ENCODE data around the gene HTR1D.

HTR1D gene

DNA sequence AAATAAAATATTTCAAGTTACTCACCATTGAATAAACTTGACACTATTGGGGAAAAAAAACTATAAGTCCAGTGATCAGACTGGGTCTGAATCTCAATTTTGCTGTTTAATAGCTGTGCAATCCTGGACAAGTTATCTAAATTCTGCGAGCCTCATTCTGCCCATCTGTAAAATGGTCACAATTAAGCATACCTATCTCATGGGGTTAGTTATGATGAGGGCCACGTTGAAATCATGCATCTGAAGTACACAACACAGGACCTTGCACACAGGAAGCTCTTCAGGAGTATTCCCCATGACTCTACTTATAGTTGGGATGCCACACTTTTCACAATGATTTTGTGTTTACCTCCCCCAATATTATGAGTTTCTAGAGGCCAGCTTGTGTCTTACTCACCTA is 3.8 kb upstream of the HTR1D start:
- Histone ChIP-seq H3K9ac (ENCODE audit: low read depth, low read length, poor library complexity) (no peak overlapping the region), H3K14ac (ENCODE audit: low read length) (no peak overlapping the region), H3K23ac (ENCODE audit: low read depth, low read length, poor library complexity) (no peak overlapping the region), H2BK120ac (ENCODE audit: low read depth, low read length) (no peak overlapping the region), H3K4me2 (ENCODE audit: insufficient read depth, low read length, poor library complexity, severe bottlenecking) (no peak overlapping the region), H3K4me3 (ENCODE audit: low read length in 2 of 2) (no peak overlapping the region), H3K79me1 (ENCODE audit: low read depth, low read length) (no peaks in the 10 kb centered on the region), H3K18ac (ENCODE audit: low read length) (no peak overlapping the region), H4K91ac (ENCODE audit: low read depth, low read length, poor library complexity) (no peak overlapping the region), H2AFZ (ENCODE audit: low read length) (no peak overlapping the region), H2BK15ac (ENCODE audit: low read length) (no peak overlapping the region), H3K27me3 (ENCODE audit: control insufficient read depth in 3 of 3, insufficient read depth in 3 of 3, low read depth in 1 of 3, low read length in 3 of 3) (peaks cover 0 to 60% (median 6%) of the 10 kb centered on the region in 3 experiments), H3K36me3 (replicated peaks in 1 of 2; ENCODE audit: control insufficient read depth in 2 of 2, insufficient read depth in 2 of 2, low read length in 2 of 2) (no peaks in the 10 kb centered on the region), H3K27ac (replicated peaks; ENCODE audit: low read length) (no peak overlapping the region), H3K4me1 (ENCODE audit: control insufficient read depth in 2 of 2, insufficient read depth in 1 of 2, low read depth in 1 of 2, low read length in 2 of 2) (peaks cover 1 to 5% of the 10 kb centered on the region in 2 donors), H2AK5ac (ENCODE audit: low read depth, low read length) (no peak overlapping the region), H4K8ac (ENCODE audit: low read depth, low read length) (no peak overlapping the region), H2BK5ac (ENCODE audit: low read length) (no peak overlapping the region), H2BK12ac (ENCODE audit: low read length) (no peak overlapping the region), H3K9me3 (replicated peaks in 1 of 2; ENCODE audit: control insufficient read depth in 2 of 2, insufficient read depth in 1 of 2, low read depth in 1 of 2, low read length in 2 of 2) (peaks cover 0 to 2% of the 10 kb centered on the region in 2 donors), H3K4ac (ENCODE audit: low read length) (no peak overlapping the region)
- WGBS, 2 donors (ENCODE audit: extremely low coverage in 2 of 2, insufficient read length in 2 of 2, insufficient replicate concordance in 1 of 2): no CpG with 5 or more reads among the region's 2 CpGs
- DNase-seq (ENCODE audit: low spot score): no peak

DNA sequence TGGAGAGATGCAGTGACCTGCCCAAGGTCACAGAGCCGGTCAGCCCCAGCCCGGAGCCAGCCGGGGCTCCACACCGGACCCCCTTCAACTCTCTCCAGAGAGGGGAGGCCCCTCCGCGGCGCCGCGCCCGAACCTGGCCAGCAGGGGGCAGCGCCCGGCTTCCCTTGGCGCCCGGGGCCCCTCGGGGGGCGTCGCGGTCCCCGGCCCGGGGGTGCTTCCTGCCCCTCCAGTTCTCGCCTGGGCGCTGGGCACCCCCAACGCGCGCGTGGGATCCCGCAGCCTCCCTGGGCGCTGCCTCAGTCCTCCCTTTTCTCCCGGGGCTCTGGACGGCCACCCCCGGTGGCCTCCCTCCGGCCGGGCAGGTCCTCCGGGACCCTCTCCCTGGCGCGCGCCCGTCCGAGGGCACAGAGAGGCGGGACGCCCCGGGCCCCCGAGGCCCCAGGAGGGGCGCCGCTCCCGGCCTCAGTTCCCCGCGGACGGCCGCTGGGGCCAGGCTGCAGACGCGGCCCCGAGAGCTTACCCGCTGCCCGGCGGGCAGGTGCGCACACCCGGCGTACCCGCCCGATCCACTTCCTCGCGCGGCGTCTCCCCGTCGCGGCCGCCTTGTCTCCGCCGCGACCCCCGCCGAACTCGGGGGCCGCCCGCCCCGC is 406 bp downstream of the HTR1D start:
- Histone ChIP-seq H3K23ac (ENCODE audit: low read depth, low read length, poor library complexity) (peak overlapping the region; percentile 39), H2BK5ac (ENCODE audit: low read length) (no peak overlapping the region), H3K36me3 (replicated peaks in 1 of 2; ENCODE audit: control insufficient read depth in 2 of 2, insufficient read depth in 2 of 2, low read length in 2 of 2) (no peaks in the 10 kb centered on the region), H3K27ac (replicated peaks; ENCODE audit: low read length) (no peak overlapping the region), H3K79me1 (ENCODE audit: low read depth, low read length) (no peaks in the 10 kb centered on the region), H4K91ac (ENCODE audit: low read depth, low read length, poor library complexity) (no peak overlapping the region), H3K27me3 (ENCODE audit: control insufficient read depth in 3 of 3, insufficient read depth in 3 of 3, low read depth in 1 of 3, low read length in 3 of 3) (peaks cover 0 to 55% (median 6%) of the 10 kb centered on the region in 3 experiments), H4K8ac (ENCODE audit: low read depth, low read length) (no peak overlapping the region), H2BK12ac (ENCODE audit: low read length) (no peak overlapping the region), H3K14ac (ENCODE audit: low read length) (peak overlapping the region; percentile 56), H2AFZ (ENCODE audit: low read length) (peak overlapping the region; percentile 95), H3K4ac (ENCODE audit: low read length) (no peak overlapping the region), H2BK120ac (ENCODE audit: low read depth, low read length) (no peak overlapping the region), H2BK15ac (ENCODE audit: low read length) (no peak overlapping the region), H3K9me3 (replicated peaks in 1 of 2; ENCODE audit: control insufficient read depth in 2 of 2, insufficient read depth in 1 of 2, low read depth in 1 of 2, low read length in 2 of 2) (peaks cover 0 to 2% of the 10 kb centered on the region in 2 donors), H3K4me3 (ENCODE audit: low read length in 2 of 2) (peak overlapping the region; percentile 46 to 90), H3K9ac (ENCODE audit: low read depth, low read length, poor library complexity) (peak overlapping the region; percentile 52), H2AK5ac (ENCODE audit: low read depth, low read length) (no peak overlapping the region), H3K4me2 (ENCODE audit: insufficient read depth, low read length, poor library complexity, severe bottlenecking) (peak overlapping the region; percentile 89), H3K18ac (ENCODE audit: low read length) (peak overlapping the region; percentile 93), H3K4me1 (ENCODE audit: control insufficient read depth in 2 of 2, insufficient read depth in 1 of 2, low read depth in 1 of 2, low read length in 2 of 2) (peaks cover 3 to 13% of the 10 kb centered on the region in 2 donors)
- DNase-seq (ENCODE audit: low spot score): peak; percentile 58
- no CpG with 5 or more reads among the region's 78 CpGs for WGBS, 2 donors (ENCODE audit: extremely low coverage in 2 of 2, insufficient read length in 2 of 2, insufficient replicate concordance in 1 of 2)

DNA sequence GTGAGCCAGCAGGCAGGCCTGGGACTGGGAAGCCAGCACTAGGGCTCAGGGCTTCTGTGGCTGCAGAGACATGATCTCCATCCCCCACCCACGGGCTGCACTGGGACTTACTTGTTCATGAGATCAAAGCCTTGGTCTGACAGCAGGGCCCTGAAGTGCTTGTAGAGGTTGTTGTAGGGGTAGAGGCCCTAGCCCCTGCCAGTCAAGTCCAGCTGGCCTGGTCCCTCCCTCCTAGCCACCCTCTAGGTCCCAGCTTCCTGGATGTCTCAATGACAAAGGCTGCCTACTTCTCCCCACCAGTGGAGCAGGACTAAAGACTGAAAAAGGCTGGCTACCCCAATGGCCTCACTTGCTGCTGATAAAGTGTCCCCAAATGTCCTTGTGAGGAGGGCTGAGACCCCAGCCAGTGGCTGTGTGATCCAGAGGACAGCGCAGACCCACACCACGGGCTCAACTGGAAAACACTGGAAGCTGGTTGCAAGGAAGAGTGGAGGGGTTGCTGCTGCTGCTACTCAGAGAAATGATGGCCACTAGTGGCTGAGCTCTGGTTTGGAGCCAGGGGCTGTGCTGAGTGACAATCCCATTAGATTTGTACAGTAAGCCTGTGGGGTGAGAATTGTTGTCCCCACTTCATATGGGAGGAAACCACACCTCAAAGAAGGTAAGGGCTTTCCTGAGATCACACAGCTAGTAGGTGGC is 1.4 kb downstream of the HTR1D start:
- no peak overlapping the region for H3K4me2 ChIP-seq (ENCODE audit: insufficient read depth, low read length, poor library complexity, severe bottlenecking)
- H3K36me3 ChIP-seq (replicated peaks in 1 of 2; ENCODE audit: control insufficient read depth in 2 of 2, insufficient read depth in 2 of 2, low read length in 2 of 2): no peaks in the 10 kb centered on the region
- DNase-seq (ENCODE audit: low spot score): no peak
- no peak overlapping the region for H3K4ac ChIP-seq (ENCODE audit: low read length)
- H2BK5ac ChIP-seq (ENCODE audit: low read length): no peak overlapping the region
- peaks cover 3 to 13% of the 10 kb centered on the region in 2 donors for H3K4me1 ChIP-seq (ENCODE audit: control insufficient read depth in 2 of 2, insufficient read depth in 1 of 2, low read depth in 1 of 2, low read length in 2 of 2)
- WGBS, 2 donors (ENCODE audit: extremely low coverage in 2 of 2, insufficient read length in 2 of 2, insufficient replicate concordance in 1 of 2): no CpG with 5 or more reads among the region's 3 CpGs
- H2AK5ac ChIP-seq (ENCODE audit: low read depth, low read length): peak overlapping the region; percentile 29
- no peak overlapping the region for H3K9ac ChIP-seq (ENCODE audit: low read depth, low read length, poor library complexity)
- H3K79me1 ChIP-seq (ENCODE audit: low read depth, low read length): no peaks in the 10 kb centered on the region
- H4K91ac ChIP-seq (ENCODE audit: low read depth, low read length, poor library complexity): no peak overlapping the region
- H3K23ac ChIP-seq (ENCODE audit: low read depth, low read length, poor library complexity): no peak overlapping the region
- H2BK120ac ChIP-seq (ENCODE audit: low read depth, low read length): peak overlapping the region; percentile 29
- H4K8ac ChIP-seq (ENCODE audit: low read depth, low read length): no peak overlapping the region
- H3K9me3 ChIP-seq (replicated peaks in 1 of 2; ENCODE audit: control insufficient read depth in 2 of 2, insufficient read depth in 1 of 2, low read depth in 1 of 2, low read length in 2 of 2): peaks cover 0 to 2% of the 10 kb centered on the region in 2 donors
- H3K27me3 ChIP-seq (ENCODE audit: control insufficient read depth in 3 of 3, insufficient read depth in 3 of 3, low read depth in 1 of 3, low read length in 3 of 3): peaks cover 0 to 46% (median 6%) of the 10 kb centered on the region in 3 experiments
- no peak overlapping the region for H3K14ac ChIP-seq (ENCODE audit: low read length)
- no peak overlapping the region for H2BK12ac ChIP-seq (ENCODE audit: low read length)
- H2BK15ac ChIP-seq (ENCODE audit: low read length): no peak overlapping the region
- no peak overlapping the region for H3K27ac ChIP-seq (replicated peaks; ENCODE audit: low read length)
- peak overlapping the region in 1 of 2 donors; percentile 46 for H3K4me3 ChIP-seq (ENCODE audit: low read length in 2 of 2)
- H2AFZ ChIP-seq (ENCODE audit: low read length): peak overlapping the region; percentile 95
- H3K18ac ChIP-seq (ENCODE audit: low read length): peak overlapping the region; percentile 28

DNA sequence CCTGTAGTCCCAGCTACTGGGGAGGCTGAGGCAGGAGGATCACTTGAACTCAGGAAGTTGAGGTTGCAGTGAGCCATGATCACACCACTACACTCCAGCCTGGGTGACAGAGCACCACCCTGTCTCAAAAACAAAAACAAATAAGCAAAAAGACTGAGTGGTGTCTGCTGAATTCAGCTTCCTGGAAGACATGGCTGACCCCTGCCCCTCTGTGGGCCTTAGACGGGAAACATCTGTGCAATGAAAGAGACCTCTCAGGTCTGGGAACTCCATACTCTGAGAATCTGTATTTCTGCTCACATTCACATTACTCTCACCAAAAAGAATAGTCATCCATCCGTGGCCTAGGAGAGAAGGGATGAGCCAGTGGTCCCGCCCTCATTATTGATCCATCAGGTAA is 2.0 kb downstream of the HTR1D start:
- Histone ChIP-seq H2BK120ac (ENCODE audit: low read depth, low read length) (no peak overlapping the region), H2BK15ac (ENCODE audit: low read length) (peak overlapping the region; percentile 57), H3K4me1 (ENCODE audit: control insufficient read depth in 2 of 2, insufficient read depth in 1 of 2, low read depth in 1 of 2, low read length in 2 of 2) (peaks cover 3 to 13% of the 10 kb centered on the region in 2 donors), H2BK12ac (ENCODE audit: low read length) (no peak overlapping the region), H3K79me1 (ENCODE audit: low read depth, low read length) (no peaks in the 10 kb centered on the region), H4K8ac (ENCODE audit: low read depth, low read length) (no peak overlapping the region), H3K27ac (replicated peaks; ENCODE audit: low read length) (no peak overlapping the region), H3K9ac (ENCODE audit: low read depth, low read length, poor library complexity) (no peak overlapping the region), H2AFZ (ENCODE audit: low read length) (no peak overlapping the region), H3K36me3 (replicated peaks in 1 of 2; ENCODE audit: control insufficient read depth in 2 of 2, insufficient read depth in 2 of 2, low read length in 2 of 2) (no peaks in the 10 kb centered on the region), H2AK5ac (ENCODE audit: low read depth, low read length) (no peak overlapping the region), H3K27me3 (ENCODE audit: control insufficient read depth in 3 of 3, insufficient read depth in 3 of 3, low read depth in 1 of 3, low read length in 3 of 3) (peaks cover 0 to 42% (median 6%) of the 10 kb centered on the region in 3 experiments), H3K23ac (ENCODE audit: low read depth, low read length, poor library complexity) (no peak overlapping the region), H2BK5ac (ENCODE audit: low read length) (no peak overlapping the region), H3K9me3 (replicated peaks in 1 of 2; ENCODE audit: control insufficient read depth in 2 of 2, insufficient read depth in 1 of 2, low read depth in 1 of 2, low read length in 2 of 2) (peaks cover 0 to 2% of the 10 kb centered on the region in 2 donors), H3K14ac (ENCODE audit: low read length) (no peak overlapping the region), H3K4me2 (ENCODE audit: insufficient read depth, low read length, poor library complexity, severe bottlenecking) (no peak overlapping the region), H3K18ac (ENCODE audit: low read length) (no peak overlapping the region), H4K91ac (ENCODE audit: low read depth, low read length, poor library complexity) (no peak overlapping the region), H3K4ac (ENCODE audit: low read length) (no peak overlapping the region), H3K4me3 (ENCODE audit: low read length in 2 of 2) (no peak overlapping the region)
- no peak for DNase-seq (ENCODE audit: low spot score)
- no CpG with 5 or more reads among the region's 3 CpGs for WGBS, 2 donors (ENCODE audit: extremely low coverage in 2 of 2, insufficient read length in 2 of 2, insufficient replicate concordance in 1 of 2)
